Nephron (organoid): ENCODE measurements around the gene ZNF654.

Experiments used
- H3K27ac Mint-ChIP-seq, 3 experiments: 2 replicates each; pipeline ENCODE4 v1.8.0; 2020; ENCODE audit warnings: mixed read lengths in 3 of 3, mild to moderate bottlenecking in 2 of 3, moderate library complexity in 1 of 3
- H3K27me3 Mint-ChIP-seq: 2 replicates; pipeline ENCODE4 v1.8.0; 2021; ENCODE audit warnings: low read depth, mild to moderate bottlenecking, moderate library complexity, mixed read lengths
- H3K36me3 Mint-ChIP-seq: 2 replicates; pipeline ENCODE4 v1.8.0; 2020; ENCODE audit warnings: low read depth, mixed read lengths
- H3K4me1 Mint-ChIP-seq: 2 replicates; pipeline ENCODE4 v1.8.0; 2020; ENCODE audit warnings: mixed read lengths
- H3K4me3 Mint-ChIP-seq, 3 experiments: 2 replicates each; pipeline ENCODE4 v1.8.0; 2020; ENCODE audit warnings: mild to moderate bottlenecking in 3 of 3, mixed read lengths in 3 of 3, moderate library complexity in 2 of 3
- H3K9me3 Mint-ChIP-seq: 2 replicates; pipeline ENCODE4 v1.8.0; 2020; ENCODE audit warnings: mixed read lengths
- TF ChIP-seq, protein P1 (sequence below), 3 experiments: fragments of 200-600 bp; sonication (generic); IDR thresholded peaks; one replicate each; pipeline ENCODE4 v1.5.0; 2021; ENCODE audit warnings: antibody characterized with exemption in 3 of 3; ENCODE audit not compliant: unreplicated experiment in 3 of 3

The ZNF654 gene

GRCh38 chr3:88148651-88149050 lies 89.6 kb downstream of the ZNF654 start:
- peak overlapping the region; percentile 99 to 100 (median 99) for H3K4me3 Mint-ChIP-seq
- H3K4me1 Mint-ChIP-seq, result peaks cover 27% of the 10 kb centered on the region
- no peaks in the 10 kb centered on the region for H3K27me3 Mint-ChIP-seq
- peak overlapping the region; percentile 99 for H3K27ac Mint-ChIP-seq
- TF ChIP-seq, protein P1, sequence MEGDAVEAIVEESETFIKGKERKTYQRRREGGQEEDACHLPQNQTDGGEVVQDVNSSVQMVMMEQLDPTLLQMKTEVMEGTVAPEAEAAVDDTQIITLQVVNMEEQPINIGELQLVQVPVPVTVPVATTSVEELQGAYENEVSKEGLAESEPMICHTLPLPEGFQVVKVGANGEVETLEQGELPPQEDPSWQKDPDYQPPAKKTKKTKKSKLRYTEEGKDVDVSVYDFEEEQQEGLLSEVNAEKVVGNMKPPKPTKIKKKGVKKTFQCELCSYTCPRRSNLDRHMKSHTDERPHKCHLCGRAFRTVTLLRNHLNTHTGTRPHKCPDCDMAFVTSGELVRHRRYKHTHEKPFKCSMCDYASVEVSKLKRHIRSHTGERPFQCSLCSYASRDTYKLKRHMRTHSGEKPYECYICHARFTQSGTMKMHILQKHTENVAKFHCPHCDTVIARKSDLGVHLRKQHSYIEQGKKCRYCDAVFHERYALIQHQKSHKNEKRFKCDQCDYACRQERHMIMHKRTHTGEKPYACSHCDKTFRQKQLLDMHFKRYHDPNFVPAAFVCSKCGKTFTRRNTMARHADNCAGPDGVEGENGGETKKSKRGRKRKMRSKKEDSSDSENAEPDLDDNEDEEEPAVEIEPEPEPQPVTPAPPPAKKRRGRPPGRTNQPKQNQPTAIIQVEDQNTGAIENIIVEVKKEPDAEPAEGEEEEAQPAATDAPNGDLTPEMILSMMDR (IDR thresholded peaks at IDR 0.05; ENCODE audit: unreplicated experiment in 3 of 3), result no peak
- H3K36me3 Mint-ChIP-seq, result peaks cover 12% of the 10 kb centered on the region
- H3K9me3 Mint-ChIP-seq, result no peaks in the 10 kb centered on the region

DNA sequence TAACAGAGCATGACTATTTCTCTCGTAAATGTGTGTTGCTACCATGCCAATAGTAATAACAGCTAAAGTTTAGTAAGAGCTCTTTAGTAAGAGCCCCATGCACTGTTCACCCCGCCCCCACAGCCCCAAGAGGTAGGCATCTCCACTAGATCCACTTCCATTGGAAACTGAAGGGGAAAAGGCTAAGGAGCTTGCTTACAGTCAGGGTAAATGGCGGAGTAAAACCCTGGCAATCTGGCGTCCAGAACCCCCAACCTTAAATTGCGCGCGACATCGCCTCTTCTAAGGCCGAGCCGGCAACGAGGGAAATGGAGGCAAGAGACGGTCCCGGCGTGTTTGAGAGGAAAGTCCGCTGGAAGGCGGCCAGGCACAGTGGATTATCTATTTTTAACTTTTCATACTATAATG lies 90.0 kb downstream of the ZNF654 start:
- no peaks in the 10 kb centered on the region for H3K9me3 Mint-ChIP-seq
- H3K4me1 Mint-ChIP-seq, result peaks cover 27% of the 10 kb centered on the region
- H3K4me3 Mint-ChIP-seq, result peak overlapping the region; percentile 99 to 100 (median 99)

DNA sequence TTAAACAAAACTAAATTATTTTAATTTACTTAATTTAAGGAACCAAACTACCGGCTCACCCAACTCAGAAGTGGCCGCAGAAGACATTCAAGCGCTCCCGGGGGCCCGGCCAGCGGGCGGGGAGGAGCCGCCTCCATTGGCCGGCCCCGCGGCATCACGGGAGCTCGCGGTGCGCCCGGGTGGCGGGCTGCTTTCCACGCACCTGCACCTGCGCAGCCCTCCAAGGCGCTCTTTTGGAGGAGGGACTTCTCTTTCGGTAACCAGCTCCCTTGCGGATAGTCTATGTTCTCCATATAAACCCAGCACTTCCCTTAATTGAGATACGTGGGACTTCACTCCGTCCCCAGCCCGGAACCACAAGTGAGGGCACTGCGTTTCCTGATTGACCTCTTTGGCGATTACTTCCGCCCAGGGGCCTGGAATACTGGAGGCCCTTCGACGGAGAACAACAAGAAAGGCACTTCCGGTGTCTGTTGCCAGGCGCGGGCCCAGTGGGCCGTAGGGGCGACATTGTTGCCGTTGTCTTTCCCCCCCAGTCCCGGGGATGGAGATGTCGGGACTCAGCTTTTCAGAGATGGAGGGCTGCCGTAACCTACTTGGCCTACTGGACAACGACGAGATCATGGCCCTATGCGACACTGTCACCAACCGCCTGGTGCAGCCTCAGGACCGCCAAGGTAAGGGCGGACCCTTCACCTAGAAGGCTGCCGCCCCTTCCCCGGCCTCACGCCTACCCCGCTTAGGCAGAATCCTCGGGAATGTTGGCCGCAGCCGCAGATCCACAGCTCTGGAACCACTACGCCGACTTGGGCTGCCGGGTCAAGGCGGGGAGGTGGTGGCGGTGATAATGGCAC lies 90.7 kb downstream of the ZNF654 start, which contains the start of gene C3orf38:
Gene C3orf38 (plus strand): TSS at position 451 of the 854 bp plus-strand sequence. CDS start 94 bp downstream, at position 545.
- Mint-ChIP-seq H3K9me3 (no peaks in the 10 kb centered on the region), H3K27me3 (no peaks in the 10 kb centered on the region), H3K27ac (peak within 1 kb of the TSS; percentile 99), H3K4me1 (peaks cover 27% of the 10 kb centered on the region), H3K4me3 (peak within 1 kb of the TSS; percentile 99 to 100 (median 99)), H3K36me3 (peaks cover 18% of the 10 kb centered on the region)
- TF ChIP-seq, protein P1 (IDR thresholded peaks at IDR 0.05; ENCODE audit: unreplicated experiment in 3 of 3), result no peak

More for the DNA sequence above, 90.0 kb downstream of the ZNF654 start:
- H3K27ac Mint-ChIP-seq, result peak overlapping the region; percentile 99
- TF ChIP-seq, protein P1 (IDR thresholded peaks at IDR 0.05; ENCODE audit: unreplicated experiment in 3 of 3), result no peak
- H3K27me3 Mint-ChIP-seq, result no peaks in the 10 kb centered on the region
- H3K36me3 Mint-ChIP-seq, result peaks cover 12% of the 10 kb centered on the region

DNA sequence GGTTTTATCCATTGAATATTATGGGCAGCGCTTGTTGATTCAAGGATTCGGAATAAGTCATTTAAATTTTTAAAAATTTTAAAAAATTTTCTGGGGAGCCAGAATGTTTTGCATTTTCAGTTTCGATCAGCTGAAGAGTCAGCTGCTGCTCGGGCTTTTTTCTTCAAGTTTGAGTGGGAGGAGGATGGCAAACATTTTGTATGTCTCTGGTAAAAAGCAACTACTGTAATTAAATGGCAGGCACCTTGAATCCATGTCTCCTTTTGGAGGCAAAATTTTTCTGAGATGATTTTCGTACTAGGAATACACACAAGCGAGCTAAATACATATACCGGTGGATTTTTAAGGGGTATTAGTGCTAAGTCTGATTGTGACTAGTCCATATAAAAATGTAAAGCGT lies 91.3 kb downstream of the ZNF654 start:
- Mint-ChIP-seq H3K27me3 (no peaks in the 10 kb centered on the region), H3K4me1 (peaks cover 27% of the 10 kb centered on the region), H3K27ac (peak overlapping the region; percentile 99), H3K9me3 (no peaks in the 10 kb centered on the region), H3K36me3 (peaks cover 22% of the 10 kb centered on the region), H3K4me3 (peak overlapping the region; percentile 99 to 100 (median 99))
- TF ChIP-seq, protein P1 (IDR thresholded peaks at IDR 0.05; ENCODE audit: unreplicated experiment in 3 of 3), result no peak

- peak overlapping the region; percentile 99 for H3K27ac Mint-ChIP-seq
Observed at GRCh38 chr3:88150806-88151205, 91.8 kb downstream of the ZNF654 start.

More at GRCh38 chr3:88150806-88151205, 91.8 kb downstream of the ZNF654 start:
- Mint-ChIP-seq H3K4me3 (peak overlapping the region; percentile 99 to 100 (median 99)), H3K9me3 (no peaks in the 10 kb centered on the region), H3K36me3 (peaks cover 25% of the 10 kb centered on the region), H3K4me1 (peaks cover 27% of the 10 kb centered on the region), H3K27me3 (no peaks in the 10 kb centered on the region)
- TF ChIP-seq, protein P1 (IDR thresholded peaks at IDR 0.05; ENCODE audit: unreplicated experiment in 3 of 3), result no peak
